Body of pancreas (tissue), 4 donors: Measurements from ENCODE around the gene IFT27. TPM values are rescaled to one million over a fixed set of nuclear protein-coding genes. Genes with fewer than 3 reads are reported as not detected.

ENCODE experiments used
- ATAC-seq: fragments of 150-250 bp; one replicate; pipeline ENCODE4 v1.9.1; 2016
- DNase-seq, 4 donors: peaks; one replicate each; pipeline ENCODE4 v3.0.0-alpha.2; 2019
- H3K27ac ChIP-seq, 4 donors: fragments of 200-600 bp; sonication (generic); 1 replicate in 3 of 4; 2 replicates in 1 of 4; pipeline versions ENCODE4 v1.5.1 to v1.6.1; 2016 to 2019; ENCODE audit warnings: mild to moderate bottlenecking in 1 of 4, mixed read lengths in 1 of 4, moderate library complexity in 1 of 4
- H3K27me3 ChIP-seq, 2 donors: fragments of 200-600 bp; sonication (generic); one replicate each; pipeline ENCODE4 v1.6.0; 2016; ENCODE audit warnings: mild to moderate bottlenecking in 1 of 2
- H3K36me3 ChIP-seq, 2 donors: fragments of 200-600 bp; sonication (generic); replicated peaks in 1 of 2; 2 replicates each; pipeline ENCODE4 v1.5.1; 2016; ENCODE audit warnings: low read depth in 2 of 2; ENCODE audit not compliant: insufficient read depth in 1 of 2
- H3K4me1 ChIP-seq: fragments of 200-600 bp; sonication (generic); one replicate; pipeline ENCODE4 v1.6.0; 2016
- H3K4me3 ChIP-seq, 2 donors: fragments of 200-600 bp; sonication (generic); 1 replicate in 1 of 2; 2 replicates in 1 of 2; pipeline ENCODE4 v1.5.1; 2016 to 2019
- H3K9me3 ChIP-seq, 3 donors: fragments of 200-600 bp; sonication (generic); 1 replicate in 2 of 3; 2 replicates in 1 of 3; pipeline ENCODE4 v1.5.1; 2016
- POLR2A ChIP-seq, 3 donors: fragments of 450-650 bp; IDR thresholded peaks; one replicate each; pipeline ENCODE4 v1.6.1; 2016; ENCODE audit warnings: antibody characterized with exemption in 3 of 3, mild to moderate bottlenecking in 2 of 3
- WGBS, 2 donors: methylation state at CpG; one replicate each; pipeline ENCODE4 v1.1.5; 2017; 5-methylcytosine and 5-hydroxymethylcytosine counted together
- intact Hi-C: fragments of 100-400 bp; cut with DNase I; formaldehyde crosslinking; loops from one replicate; pipeline ENCODE4 v1.15.1; 2023
- total RNA-seq, 2 donors: library from RNA; depleted of rRNA; stranded (reverse); fragments of >200 nt; gene quantifications; one replicate each; pipeline ENCODE4 v1.1.0, GENCODE V29; 2016
- TF ChIP-seq, protein P1 (sequence below), 7 experiments: fragments of 450-650 bp in 4 of 7; fragments of 200-600 bp in 3 of 7; sonication (generic) in 3 of 7; IDR thresholded peaks; one replicate each; pipeline ENCODE4 v1.5.1; 2016 to 2019; ENCODE audit warnings: antibody characterized with exemption in 7 of 7

IFT27 gene
- total RNA-seq, 2 donors from 2014 or later: 7.6 to 15.8 TPM

GRCh38 chr22:36759481-36760159, 16.3 kb downstream of the IFT27 start:
- H3K4me1 ChIP-seq: peaks cover 18% of the 10 kb centered on the region
- DNase-seq (peak in 1 of 4 donors; percentile 5), ATAC-seq (no peak)
- no peaks in the 10 kb centered on the region for H3K9me3 ChIP-seq
- intact Hi-C loops: no loop called here
- H3K4me3 ChIP-seq: no peak overlapping the region
- 82 to 84% methylated on average over 19 of the region's 19 CpGs for WGBS, 2 donors
- no peak for TF ChIP-seq POLR2A (IDR thresholded peaks at IDR 0.05)
- TF ChIP-seq, protein P1, sequence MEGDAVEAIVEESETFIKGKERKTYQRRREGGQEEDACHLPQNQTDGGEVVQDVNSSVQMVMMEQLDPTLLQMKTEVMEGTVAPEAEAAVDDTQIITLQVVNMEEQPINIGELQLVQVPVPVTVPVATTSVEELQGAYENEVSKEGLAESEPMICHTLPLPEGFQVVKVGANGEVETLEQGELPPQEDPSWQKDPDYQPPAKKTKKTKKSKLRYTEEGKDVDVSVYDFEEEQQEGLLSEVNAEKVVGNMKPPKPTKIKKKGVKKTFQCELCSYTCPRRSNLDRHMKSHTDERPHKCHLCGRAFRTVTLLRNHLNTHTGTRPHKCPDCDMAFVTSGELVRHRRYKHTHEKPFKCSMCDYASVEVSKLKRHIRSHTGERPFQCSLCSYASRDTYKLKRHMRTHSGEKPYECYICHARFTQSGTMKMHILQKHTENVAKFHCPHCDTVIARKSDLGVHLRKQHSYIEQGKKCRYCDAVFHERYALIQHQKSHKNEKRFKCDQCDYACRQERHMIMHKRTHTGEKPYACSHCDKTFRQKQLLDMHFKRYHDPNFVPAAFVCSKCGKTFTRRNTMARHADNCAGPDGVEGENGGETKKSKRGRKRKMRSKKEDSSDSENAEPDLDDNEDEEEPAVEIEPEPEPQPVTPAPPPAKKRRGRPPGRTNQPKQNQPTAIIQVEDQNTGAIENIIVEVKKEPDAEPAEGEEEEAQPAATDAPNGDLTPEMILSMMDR (IDR thresholded peaks at IDR 0.05): no peak
- H3K36me3 ChIP-seq: no peaks in the 10 kb centered on the region
- no peak overlapping the region for H3K27ac ChIP-seq
- H3K27me3 ChIP-seq: no peaks in the 10 kb centered on the region

DNA sequence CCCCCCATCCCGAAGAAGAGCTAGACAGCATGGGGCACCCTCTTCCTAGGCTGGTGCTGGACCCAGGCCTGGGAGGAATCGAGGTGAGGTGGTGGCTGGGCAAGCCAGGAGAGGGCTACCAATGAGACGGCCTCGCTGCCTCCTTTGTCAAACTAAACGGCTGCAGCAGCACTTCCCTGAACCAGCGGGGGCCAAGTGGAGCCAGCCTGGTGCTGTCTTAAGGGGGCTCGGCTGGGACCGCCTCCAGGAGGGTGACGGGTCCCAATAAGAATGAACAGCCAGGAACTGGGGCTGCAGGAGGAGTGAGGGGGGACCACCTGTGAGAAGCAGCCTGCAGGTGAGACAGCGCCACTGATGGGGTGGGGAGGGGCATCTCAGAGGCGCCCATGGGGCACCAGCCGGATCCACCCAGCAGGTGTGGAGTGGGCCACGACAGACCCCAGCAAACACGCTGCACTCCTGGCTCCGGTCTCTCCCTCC, 17.1 kb downstream of the IFT27 start:
- TF ChIP-seq, protein P1 (IDR thresholded peaks at IDR 0.05): no peak
- no peak for TF ChIP-seq POLR2A (IDR thresholded peaks at IDR 0.05)
- intact Hi-C loops: no loop called here
- no peaks in the 10 kb centered on the region for H3K9me3 ChIP-seq
- H3K36me3 ChIP-seq: no peaks in the 10 kb centered on the region
- ATAC-seq (no peak), DNase-seq (peak in 2 of 4 donors; percentile 5 to 8)
- WGBS, 2 donors: 83 to 93% methylated on average over 14 to 15 of the region's 15 CpGs
- H3K4me1 ChIP-seq: peaks cover 18% of the 10 kb centered on the region
- H3K4me3 ChIP-seq: no peak overlapping the region
- H3K27me3 ChIP-seq: no peaks in the 10 kb centered on the region
- H3K27ac ChIP-seq: no peak overlapping the region

- ATAC-seq: peak; percentile 85
- Histone ChIP-seq H3K4me1 (peaks cover 18% of the 10 kb centered on the region), H3K27ac (no peak overlapping the region), H3K9me3 (no peaks in the 10 kb centered on the region), H3K4me3 (no peak overlapping the region), H3K36me3 (no peaks in the 10 kb centered on the region), H3K27me3 (no peaks in the 10 kb centered on the region)
- 52 to 58% methylated on average over 12 to 19 of the region's 19 CpGs for WGBS, 2 donors
- no peak for TF ChIP-seq POLR2A (IDR thresholded peaks at IDR 0.05)
- TF ChIP-seq, protein P1 (IDR thresholded peaks at IDR 0.05): peak; percentile 64 to 81 (median 72)
- DNase-seq: peak; percentile 84 to 89 (median 85)
- intact Hi-C loops: no loop called here
Measured at GRCh38 chr22:36757668-36758211, 18.2 kb downstream of the IFT27 start.

DNA sequence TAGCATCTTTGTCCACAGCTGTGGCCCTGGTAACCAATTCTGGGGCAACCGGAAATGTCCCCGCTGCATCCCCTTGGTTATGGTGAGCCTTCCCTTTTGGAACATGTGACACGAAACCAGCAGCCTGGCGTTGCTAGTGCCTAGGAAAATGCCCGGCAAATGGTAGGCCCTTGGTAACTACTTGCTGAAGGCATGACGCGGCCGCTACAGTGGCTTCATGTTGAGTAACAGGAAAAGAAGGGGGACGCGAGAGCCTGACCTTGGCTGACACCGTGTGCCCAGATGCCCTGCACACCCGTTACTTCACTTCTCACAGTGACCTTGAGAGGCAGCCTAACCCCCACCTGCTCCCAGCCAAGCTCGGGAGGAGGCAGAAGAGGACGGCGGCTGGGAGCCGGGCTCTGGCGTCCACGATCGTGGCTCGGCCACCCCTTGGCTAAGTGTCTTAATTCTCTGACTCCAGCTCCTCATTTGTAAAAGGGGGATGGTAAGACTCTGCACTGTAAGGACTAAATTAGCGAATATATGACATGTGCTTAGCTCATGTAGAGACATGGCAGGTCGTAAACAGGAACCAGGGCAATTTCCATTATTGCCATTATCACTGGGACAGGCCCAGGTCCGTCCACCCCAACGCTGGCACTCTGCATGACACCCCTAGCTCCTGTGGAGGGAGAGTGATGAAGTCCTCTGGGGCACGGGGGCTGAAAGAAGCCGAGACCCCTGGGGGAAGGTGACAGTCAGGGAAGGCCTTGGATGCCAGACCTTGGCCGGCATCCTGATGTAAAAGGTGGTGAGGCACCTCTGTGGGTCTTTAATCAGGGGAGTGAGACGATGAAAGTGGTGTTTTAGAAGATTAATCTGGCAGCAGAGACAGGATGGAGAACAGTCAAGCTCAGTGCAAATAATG, 18.9 kb downstream of the IFT27 start:
- Histone ChIP-seq H3K4me1 (peaks cover 15% of the 10 kb centered on the region), H3K27ac (no peak overlapping the region), H3K9me3 (no peaks in the 10 kb centered on the region), H3K4me3 (no peak overlapping the region), H3K27me3 (no peaks in the 10 kb centered on the region), H3K36me3 (no peaks in the 10 kb centered on the region)
- no peak for TF ChIP-seq POLR2A (IDR thresholded peaks at IDR 0.05)
- TF ChIP-seq, protein P1 (IDR thresholded peaks at IDR 0.05): no peak
- DNase-seq (peak in 3 of 4 donors; percentile 13 to 24 (median 19)), ATAC-seq (no peak)
- 38 to 39% methylated on average over 21 to 27 of the region's 28 CpGs for WGBS, 2 donors
- intact Hi-C loops: no loop called here
